Measurements from ENCODE around the gene TGFBR3. TPM values are rescaled to one million over a fixed set of nuclear protein-coding genes. Genes with fewer than 3 reads are reported as not detected.
"Not testable (repeated sequence)": the region's sequence is repeated elsewhere in the genome, so short reads cannot be mapped to it uniquely, and the experiment has no call there.

Gene TGFBR3
- total RNA-seq, 1 donor from 2014 or later: 36.3 TPM

DNA sequence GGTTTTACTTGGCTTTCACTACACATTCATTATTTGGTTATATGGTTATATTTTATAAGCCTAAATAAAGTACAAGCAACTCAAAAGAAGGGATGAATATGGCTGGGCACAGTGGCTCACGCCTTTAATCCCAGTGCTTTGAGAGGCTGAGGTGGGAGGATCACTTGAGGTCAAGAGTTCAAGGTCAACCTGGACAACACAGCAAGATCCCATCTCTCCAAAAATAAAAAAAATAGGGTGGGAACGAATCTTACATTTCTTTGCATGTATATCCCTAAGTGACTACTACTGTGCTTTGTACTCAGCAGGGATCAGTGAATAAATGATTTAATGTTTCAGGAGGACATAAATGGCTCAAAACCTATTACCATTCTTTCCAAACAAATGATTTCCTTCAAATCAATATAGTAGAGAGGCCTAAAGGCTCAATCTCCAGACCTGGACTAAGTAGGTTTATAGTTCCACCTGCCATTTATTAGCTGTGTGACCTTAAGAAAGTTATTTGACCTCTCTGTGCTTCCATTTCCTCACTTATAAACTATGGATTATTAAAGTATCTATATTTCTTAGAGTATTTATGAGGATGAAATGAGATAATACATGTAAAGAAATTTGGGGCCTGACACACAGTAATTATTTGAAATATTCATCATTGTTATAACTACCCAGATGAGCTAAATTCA lies 28.3 kb downstream of the TGFBR3 start:
- intact Hi-C loops (cut with DNase I): no loop called here

GRCh38 chr1:91856996-91857395 lies 29.0 kb downstream of the TGFBR3 start:
- DNase-seq (ENCODE audit: missing footprints) (no peak), ATAC-seq (no peak)
- intact Hi-C loops (cut with DNase I): no loop called here

More for the DNA sequence above, 28.3 kb downstream of the TGFBR3 start:
- no peak for ATAC-seq
- no peak for DNase-seq (ENCODE audit: missing footprints)

DNA sequence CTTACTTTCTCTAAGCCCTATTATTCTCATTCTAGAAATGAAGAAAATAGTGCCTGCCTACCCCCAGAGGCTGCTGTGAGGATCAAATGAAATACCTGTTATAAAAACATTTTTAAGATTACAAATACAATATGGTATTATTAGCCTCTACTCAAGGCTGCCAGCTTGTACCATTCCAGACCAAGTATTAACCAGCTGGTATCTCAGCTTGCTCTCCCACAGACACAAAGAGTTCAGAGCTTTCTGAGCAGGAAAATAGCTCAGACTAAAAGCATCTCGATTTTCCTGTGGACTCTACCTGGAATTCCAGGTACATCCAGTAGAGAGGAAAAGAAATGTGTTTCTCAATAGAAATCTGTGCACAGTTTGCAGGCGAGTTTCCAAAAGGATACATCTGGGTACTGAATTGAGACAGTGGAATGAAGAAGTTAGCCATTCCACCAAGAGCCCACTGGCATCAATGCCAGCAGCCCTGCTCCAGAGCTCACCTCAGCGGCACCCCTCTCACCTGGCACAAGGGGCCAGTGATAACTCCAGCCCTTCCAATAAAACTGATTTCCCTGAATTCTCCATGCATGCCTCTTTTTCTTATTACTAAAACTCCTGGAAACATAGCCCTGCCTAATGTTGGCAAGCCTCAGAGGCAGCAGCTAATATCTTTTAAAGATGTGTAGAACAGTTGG lies 31.0 kb downstream of the TGFBR3 start:
- ATAC-seq: no peak
- DNase-seq (ENCODE audit: missing footprints): no peak
- intact Hi-C loops (cut with DNase I): no loop called here

DNA sequence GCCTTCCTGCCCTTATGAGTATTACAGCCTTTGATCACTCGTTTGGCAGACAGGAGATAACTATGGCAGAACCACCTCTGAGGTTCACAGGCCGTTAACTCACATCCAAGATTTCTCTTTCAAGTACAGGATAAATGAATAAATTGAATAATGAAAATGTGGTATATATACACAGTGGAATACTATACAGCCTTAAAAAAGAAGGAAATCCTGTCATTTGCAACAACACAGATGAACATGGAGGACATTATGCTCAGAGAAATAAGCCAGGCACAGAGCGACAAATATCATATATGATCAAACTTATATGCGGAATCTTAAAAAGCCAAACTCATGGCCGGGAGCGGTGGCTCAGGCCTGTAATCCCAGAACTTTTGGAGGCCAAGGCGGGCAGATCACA lies 32.6 kb downstream of the TGFBR3 start:
- no peak for ATAC-seq
- DNase-seq (ENCODE audit: missing footprints): no peak
- intact Hi-C loops (cut with DNase I): no loop called here

DNA sequence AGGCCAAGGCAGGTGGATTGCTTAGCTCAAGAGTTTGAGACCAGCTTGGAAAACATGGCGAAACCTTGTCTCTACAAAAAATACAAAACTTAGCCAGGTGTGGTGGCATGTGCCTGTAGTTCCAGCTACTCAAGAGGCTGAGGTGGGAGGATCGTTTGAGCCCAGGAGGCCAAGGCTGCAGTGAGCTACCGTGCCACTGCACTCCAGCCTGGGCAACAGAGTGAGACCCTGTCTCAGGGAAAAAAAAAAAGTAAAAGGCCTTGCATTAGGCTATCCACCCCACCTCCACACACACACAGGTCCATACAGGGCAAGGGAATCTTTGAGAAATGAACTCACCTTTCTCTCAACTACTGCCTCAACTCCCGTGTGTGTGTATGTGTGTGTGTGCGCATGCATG lies 33.9 kb downstream of the TGFBR3 start:
- intact Hi-C loops (cut with DNase I); DNase-seq (ENCODE audit: missing footprints); ATAC-seq: not testable (repeated sequence)

- DNase-seq (ENCODE audit: missing footprints): peak; percentile 95
- intact Hi-C loops (cut with DNase I): loop anchor here (1.0 kb wide), 1 partner anchor 35 kb away; the partner anchor contains the start of gene TGFBR3
- ATAC-seq: peak; percentile 93
These were observed 34.6 kb downstream of the TGFBR3 start for GRCh38 chr1:91851130-91852010.

GRCh38 chr1:91850708-91851107 lies 35.2 kb downstream of the TGFBR3 start:
- intact Hi-C loops (cut with DNase I): loop anchor here (1.0 kb wide), 1 partner anchor 36 kb away; the partner anchor contains the start of gene TGFBR3
- DNase-seq (ENCODE audit: missing footprints): no peak
- ATAC-seq: no peak

- intact Hi-C loops (cut with DNase I): no loop called here
- DNase-seq (ENCODE audit: missing footprints): no peak
- ATAC-seq: no peak
These were observed 38.1 kb downstream of the TGFBR3 start for GRCh38 chr1:91847851-91848250.

DNA sequence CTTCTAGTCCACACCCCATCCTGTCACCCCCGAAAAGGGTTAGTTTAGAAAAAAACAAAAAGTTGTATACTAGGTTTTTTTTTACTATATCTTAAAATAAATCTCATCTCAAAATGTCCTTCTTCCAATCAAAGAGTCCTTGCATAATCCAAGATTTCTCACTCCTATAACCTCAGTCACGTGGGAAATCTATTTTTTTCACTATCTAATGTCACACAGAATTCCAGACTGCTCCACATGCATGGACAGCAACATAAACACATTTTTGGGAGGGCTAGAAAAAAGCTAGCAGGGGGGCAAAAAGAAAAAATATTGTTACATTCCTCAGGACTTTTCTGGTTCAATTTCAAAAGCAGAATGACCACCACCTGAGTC lies 39.3 kb downstream of the TGFBR3 start:
- ATAC-seq (no peak), DNase-seq (ENCODE audit: missing footprints) (no peak)
- intact Hi-C loops (cut with DNase I): no loop called here

DNA sequence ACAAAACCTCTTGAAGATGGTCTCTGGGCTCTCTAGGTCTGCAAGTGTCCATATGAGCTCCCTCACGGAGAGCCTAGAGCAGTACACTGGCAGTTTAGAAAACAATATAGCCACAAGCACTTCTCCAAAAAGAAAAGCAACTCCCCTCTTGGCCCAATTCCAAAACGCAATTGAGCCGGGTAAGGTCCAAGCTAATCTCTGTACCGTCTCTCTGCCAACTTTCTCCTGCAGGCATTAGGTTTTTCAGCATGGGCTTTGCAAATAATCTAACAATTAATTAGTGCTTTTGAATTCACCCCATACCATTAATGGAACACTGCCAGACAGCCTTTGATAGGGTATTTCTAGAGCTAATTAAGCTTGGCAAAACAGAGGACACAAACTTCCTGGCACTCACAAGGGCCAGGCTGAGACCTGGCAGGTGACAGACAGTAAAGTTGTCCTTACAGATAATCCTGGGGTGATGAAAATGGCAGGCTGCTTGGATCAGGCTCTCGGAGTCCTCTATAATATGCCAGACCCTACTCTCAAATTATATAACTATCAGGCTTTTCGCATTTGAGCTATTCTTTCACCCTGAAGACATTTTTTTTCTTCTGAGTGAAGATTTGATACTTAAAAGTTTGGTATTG lies 39.8 kb downstream of the TGFBR3 start:
- intact Hi-C loops (cut with DNase I): no loop called here
- DNase-seq (ENCODE audit: missing footprints) (no peak), ATAC-seq (peak; percentile 68)

DNA sequence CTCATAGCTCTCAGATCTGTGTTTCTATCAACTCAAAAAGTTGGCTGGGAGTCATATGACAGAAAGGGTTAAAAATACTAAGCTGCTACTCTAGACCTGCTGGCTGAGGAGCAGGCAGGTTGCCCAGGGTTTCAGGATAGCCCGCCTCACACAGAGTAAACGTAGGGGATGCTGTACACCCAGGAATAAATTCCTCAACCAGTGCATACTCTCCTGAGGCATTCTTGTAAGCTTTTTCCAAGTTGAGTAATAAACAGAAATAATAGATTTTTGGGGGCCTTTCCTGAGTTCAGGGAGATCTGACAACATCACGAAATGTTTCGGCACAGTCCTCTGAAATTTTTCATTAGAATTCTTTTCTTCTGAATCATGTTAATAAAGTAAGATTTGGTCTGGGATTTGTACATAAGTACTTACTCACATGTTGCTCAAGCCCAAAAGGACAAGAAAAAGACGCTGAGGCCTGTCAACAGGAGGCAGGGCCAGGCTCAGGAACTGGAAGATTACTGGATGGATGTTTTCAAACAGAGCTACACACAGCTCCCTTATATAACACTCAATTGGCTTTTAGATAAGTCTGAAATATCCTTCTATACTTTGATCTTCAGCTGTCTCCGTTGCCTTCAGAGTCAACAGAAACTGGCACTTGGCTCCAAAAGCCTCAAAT lies 41.0 kb downstream of the TGFBR3 start:
- intact Hi-C loops (cut with DNase I): no loop called here
- DNase-seq (ENCODE audit: missing footprints): no peak
- peak; percentile 88 for ATAC-seq

DNA sequence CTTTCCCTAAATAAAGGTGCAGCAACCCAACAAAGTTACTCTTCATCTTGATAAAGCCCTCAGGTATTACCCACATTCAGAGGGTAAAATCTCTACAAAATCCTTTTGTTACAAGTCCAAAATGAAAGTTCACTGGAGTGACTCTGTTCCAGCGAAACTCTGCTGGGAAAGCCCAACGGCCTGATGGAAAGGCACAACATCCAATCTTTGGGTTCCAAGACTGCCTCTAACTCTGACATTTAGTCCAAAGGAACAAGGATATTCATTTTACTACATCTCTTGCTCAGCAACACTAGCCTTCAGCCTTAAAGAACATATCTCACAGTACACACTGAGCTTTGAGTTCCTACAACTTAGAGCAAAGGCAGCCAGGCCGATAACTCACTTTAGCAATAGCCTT lies 42.1 kb downstream of the TGFBR3 start:
- no peak for ATAC-seq
- DNase-seq (ENCODE audit: missing footprints): no peak
- intact Hi-C loops (cut with DNase I): no loop called here

DNA sequence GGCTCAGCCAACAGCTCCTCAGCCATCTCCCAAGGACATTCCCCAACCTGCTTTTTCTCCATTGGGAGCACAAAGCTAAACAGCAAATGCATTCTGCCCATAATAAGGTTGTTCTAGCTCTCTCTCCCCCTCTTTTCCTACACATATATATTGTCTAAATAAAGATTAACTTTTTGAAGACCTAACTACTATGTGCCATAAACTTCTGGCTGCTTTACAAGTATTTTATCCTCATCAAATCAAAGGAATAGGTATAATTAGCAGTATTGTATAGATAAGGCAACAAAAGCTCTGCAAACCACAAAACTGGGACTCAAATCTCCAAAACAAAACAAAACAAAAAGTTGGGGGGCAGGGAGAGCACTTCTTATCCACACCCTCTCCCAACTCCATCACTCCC lies 43.4 kb downstream of the TGFBR3 start:
- ATAC-seq (no peak), DNase-seq (ENCODE audit: missing footprints) (no peak)
- intact Hi-C loops (cut with DNase I): no loop called here

- ATAC-seq (no peak), DNase-seq (ENCODE audit: missing footprints) (no peak)
- intact Hi-C loops (cut with DNase I): no loop called here
These were observed 43.9 kb downstream of the TGFBR3 start for GRCh38 chr1:91842056-91842455.

GRCh38 chr1:91840276-91840675 lies 45.7 kb downstream of the TGFBR3 start:
- DNase-seq (ENCODE audit: missing footprints); intact Hi-C loops (cut with DNase I); ATAC-seq: not testable (repeated sequence)

DNA sequence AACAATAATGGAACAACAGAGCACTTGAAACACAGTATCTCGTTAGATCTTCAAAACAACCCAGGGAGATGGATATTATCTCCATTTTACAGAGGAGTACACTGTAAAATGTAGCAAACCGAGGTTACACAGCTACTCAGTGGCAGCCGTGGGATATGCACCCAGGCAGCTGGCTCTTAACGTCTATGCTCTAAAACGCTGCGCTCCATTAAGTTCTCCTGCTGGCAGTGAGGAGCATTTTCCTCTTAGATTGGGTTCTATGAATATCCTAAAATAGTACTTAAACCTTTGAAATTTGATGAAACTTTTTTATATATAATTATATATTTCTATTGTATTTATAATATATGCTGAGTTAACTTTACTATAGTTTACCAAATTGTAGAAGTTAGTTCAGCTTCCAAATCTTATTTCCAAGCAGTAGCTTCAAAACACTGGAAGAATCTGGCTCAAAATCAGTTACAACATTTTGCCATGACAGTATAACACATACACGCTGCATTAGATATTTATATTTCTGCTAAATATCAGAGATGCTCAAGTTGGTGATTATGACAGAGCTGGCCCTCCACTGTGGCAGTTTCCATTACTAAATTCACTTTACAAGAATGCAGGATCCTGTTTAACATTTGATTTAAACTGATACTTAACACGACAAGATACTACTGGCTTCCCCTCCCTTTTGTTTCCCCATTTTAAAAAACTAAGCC lies 49.5 kb downstream of the TGFBR3 start:
- intact Hi-C loops (cut with DNase I): no loop called here
- DNase-seq (ENCODE audit: missing footprints): no peak
- ATAC-seq: peak; percentile 47

- no peak for ATAC-seq
- no peak for DNase-seq (ENCODE audit: missing footprints)
- intact Hi-C loops (cut with DNase I): no loop called here
These were observed 50.8 kb downstream of the TGFBR3 start for GRCh38 chr1:91835087-91835521.

DNA sequence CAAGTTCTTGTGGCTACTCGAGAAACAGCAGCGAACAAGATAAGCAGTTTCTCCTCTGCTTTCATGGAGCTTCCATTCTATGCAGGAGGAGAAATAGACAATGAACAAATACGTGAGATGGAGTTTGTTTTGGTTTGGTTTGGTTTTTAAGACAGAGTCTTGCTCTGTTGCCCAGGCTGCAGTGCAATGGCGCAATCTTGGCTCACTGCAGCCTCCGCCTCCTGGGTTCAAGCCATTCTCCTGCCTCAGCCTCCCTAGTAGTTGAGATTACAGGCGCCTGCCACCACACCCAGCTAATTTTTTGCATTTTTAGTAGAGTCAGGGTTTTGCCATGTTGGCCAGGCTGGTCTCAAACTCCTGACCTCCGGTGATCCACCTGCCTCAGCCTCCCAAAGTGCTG lies 51.4 kb downstream of the TGFBR3 start:
- not testable (repeated sequence) for DNase-seq (ENCODE audit: missing footprints); ATAC-seq
- intact Hi-C loops (cut with DNase I): loop anchor here (5.0 kb wide), 1 partner anchor 322 kb away; no protein-coding TSS in a partner anchor
